ENCODE results near the gene MPO.

Gene MPO

DNA sequence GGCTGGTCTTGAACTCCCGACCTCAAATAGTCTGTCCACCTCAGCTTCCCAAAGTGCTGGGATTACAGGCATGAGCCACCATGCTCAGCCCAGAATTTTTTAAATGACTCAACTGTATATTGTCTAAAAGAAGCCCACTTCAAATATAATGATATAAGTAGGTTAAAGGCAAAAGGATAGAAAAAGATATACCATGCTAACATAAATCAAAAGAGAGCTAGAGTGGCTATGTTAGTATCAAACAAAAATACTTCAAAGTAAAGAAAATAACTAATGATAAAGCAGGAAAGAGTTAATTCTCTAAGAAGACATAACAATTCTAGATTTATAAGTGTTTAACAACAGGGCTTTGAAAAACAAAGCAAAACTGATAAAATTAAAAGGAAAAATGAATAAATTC, 13.3 kb upstream of the MPO start:
- Histone ChIP-seq H3K9ac (ENCODE audit: low read length) (no peak overlapping the region), H3K9me3 (ENCODE audit: control insufficient read depth, low read length) (no peaks in the 10 kb centered on the region), H3K4me1 (ENCODE audit: control insufficient read depth, insufficient read depth, low read length) (no peaks in the 10 kb centered on the region), H3K4me3 (ENCODE audit: low read length) (no peak overlapping the region), H3K36me3 (ENCODE audit: control insufficient read depth, insufficient read depth, low read length) (no peaks in the 10 kb centered on the region), H3K27me3 (ENCODE audit: control insufficient read depth, insufficient read depth, low read length) (no peaks in the 10 kb centered on the region)

DNA sequence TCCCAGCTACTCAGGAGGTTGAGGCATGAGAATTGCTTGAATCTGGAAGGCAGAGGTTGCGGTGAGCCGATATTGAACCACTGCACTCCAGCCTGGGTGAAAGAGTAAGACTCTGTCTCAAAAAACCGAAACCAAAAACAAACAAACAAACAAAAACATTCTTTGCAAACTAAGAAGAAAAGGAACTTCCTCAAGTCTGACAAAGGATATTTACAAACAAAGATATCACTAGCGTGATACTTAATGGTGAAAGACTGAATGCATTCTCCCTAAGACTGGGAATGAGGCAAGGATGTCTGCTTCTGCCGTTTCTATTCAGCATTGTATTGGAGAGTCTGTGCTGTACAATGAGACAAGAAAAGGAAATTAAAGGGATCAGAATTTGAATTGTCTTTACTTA, 10.5 kb upstream of the MPO start:
- no peak overlapping the region for H3K9ac ChIP-seq (ENCODE audit: low read length)
- H3K9me3 ChIP-seq (ENCODE audit: control insufficient read depth, low read length): no peaks in the 10 kb centered on the region
- no peaks in the 10 kb centered on the region for H3K4me1 ChIP-seq (ENCODE audit: control insufficient read depth, insufficient read depth, low read length)
- H3K4me3 ChIP-seq (ENCODE audit: low read length): no peak overlapping the region
- no peaks in the 10 kb centered on the region for H3K27me3 ChIP-seq (ENCODE audit: control insufficient read depth, insufficient read depth, low read length)
- no peaks in the 10 kb centered on the region for H3K36me3 ChIP-seq (ENCODE audit: control insufficient read depth, insufficient read depth, low read length)

DNA sequence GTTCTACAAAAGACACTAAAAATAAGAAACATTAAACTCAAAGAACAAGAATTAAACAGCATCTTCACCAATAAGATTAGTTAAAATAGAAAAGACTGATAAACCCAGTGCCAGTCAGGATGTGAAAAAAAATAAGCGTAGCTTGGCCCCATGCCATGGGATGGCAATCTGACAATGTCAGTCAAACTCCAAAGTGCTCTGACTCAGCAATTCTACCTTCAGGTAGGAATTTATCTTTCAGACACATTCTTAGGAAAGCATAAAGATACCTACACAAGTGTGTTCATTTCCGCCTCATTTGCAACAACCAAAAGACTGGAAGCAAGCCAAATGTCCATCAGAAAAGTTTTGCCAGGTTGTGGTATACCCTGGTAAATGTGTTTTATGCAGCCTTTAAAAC, 9.1 kb upstream of the MPO start:
- Histone ChIP-seq H3K27me3 (ENCODE audit: control insufficient read depth, insufficient read depth, low read length) (no peaks in the 10 kb centered on the region), H3K36me3 (ENCODE audit: control insufficient read depth, insufficient read depth, low read length) (no peaks in the 10 kb centered on the region), H3K4me1 (ENCODE audit: control insufficient read depth, insufficient read depth, low read length) (no peaks in the 10 kb centered on the region), H3K9me3 (ENCODE audit: control insufficient read depth, low read length) (no peaks in the 10 kb centered on the region), H3K4me3 (ENCODE audit: low read length) (no peak overlapping the region), H3K9ac (ENCODE audit: low read length) (no peak overlapping the region)

DNA sequence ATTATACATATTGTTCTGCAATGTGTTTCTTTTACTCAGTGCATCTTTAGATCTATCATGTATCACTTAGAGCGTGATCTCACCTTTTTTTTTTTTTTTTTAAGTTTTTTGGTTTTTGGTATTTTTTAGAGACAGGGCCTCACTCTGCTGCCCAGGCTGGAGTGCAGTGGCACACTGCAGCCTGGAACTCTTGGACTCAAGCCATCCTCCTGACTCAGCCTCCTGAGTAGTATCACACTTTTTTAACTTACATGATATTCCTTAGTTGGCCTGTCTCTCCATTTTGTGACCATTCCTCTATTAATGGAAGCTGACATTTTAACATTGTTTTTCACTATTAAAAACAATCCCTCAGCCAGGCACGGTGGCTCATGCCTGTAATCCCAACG, 4.7 kb upstream of the MPO start:
- Histone ChIP-seq H3K4me1 (ENCODE audit: control insufficient read depth, insufficient read depth, low read length) (no peaks in the 10 kb centered on the region), H3K27me3 (ENCODE audit: control insufficient read depth, insufficient read depth, low read length) (peaks cover 7% of the 10 kb centered on the region)

DNA sequence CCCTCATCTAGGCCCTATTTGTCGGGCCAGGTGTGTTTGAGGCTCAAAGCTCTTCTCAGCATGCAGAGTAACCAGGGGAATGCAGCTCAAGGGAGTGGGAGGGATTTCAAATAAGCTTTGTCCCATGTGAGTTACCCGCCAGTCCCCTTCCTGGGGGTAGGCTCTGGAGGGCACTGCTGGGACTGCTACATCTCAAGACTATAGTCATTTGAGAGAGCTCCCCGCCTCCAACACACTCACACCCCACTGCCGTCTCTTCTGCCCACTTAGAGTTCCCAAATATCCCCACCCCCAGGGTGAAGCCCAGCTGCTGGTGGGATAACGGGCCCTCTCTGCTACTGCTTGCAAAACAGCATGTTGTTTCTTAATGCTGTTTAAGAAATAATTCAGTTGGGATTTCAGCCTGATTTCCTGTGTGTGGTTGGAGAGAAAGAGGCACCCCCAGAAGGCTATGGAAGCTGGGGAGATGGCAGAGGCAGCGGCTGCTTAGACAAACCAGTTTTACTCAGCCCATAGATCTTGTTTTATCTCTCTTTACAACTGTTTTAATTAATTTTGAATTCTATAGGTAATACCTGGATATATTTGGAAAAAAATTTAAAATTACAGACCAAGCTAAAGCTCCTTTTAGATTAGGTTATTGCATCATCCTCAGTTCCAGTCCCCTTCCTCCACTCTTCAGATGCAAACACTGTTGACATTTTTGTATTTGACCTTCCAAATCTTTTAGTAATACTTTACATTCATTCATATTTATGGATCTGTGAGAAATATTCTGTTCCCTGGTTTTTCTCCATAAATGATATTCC, 4.1 kb upstream of the MPO start:
- no peaks in the 10 kb centered on the region for H3K9me3 ChIP-seq (ENCODE audit: control insufficient read depth, low read length)
- no peak overlapping the region for H3K9ac ChIP-seq (ENCODE audit: low read length)
- H3K4me3 ChIP-seq (ENCODE audit: low read length): no peak overlapping the region
- peaks cover 13% of the 10 kb centered on the region for H3K27me3 ChIP-seq (ENCODE audit: control insufficient read depth, insufficient read depth, low read length)
- no peaks in the 10 kb centered on the region for H3K4me1 ChIP-seq (ENCODE audit: control insufficient read depth, insufficient read depth, low read length)
- no peaks in the 10 kb centered on the region for H3K36me3 ChIP-seq (ENCODE audit: control insufficient read depth, insufficient read depth, low read length)

More for the DNA sequence above, 4.7 kb upstream of the MPO start:
- Histone ChIP-seq H3K9ac (ENCODE audit: low read length) (no peak overlapping the region), H3K4me3 (ENCODE audit: low read length) (no peak overlapping the region), H3K36me3 (ENCODE audit: control insufficient read depth, insufficient read depth, low read length) (no peaks in the 10 kb centered on the region), H3K9me3 (ENCODE audit: control insufficient read depth, low read length) (no peaks in the 10 kb centered on the region)

DNA sequence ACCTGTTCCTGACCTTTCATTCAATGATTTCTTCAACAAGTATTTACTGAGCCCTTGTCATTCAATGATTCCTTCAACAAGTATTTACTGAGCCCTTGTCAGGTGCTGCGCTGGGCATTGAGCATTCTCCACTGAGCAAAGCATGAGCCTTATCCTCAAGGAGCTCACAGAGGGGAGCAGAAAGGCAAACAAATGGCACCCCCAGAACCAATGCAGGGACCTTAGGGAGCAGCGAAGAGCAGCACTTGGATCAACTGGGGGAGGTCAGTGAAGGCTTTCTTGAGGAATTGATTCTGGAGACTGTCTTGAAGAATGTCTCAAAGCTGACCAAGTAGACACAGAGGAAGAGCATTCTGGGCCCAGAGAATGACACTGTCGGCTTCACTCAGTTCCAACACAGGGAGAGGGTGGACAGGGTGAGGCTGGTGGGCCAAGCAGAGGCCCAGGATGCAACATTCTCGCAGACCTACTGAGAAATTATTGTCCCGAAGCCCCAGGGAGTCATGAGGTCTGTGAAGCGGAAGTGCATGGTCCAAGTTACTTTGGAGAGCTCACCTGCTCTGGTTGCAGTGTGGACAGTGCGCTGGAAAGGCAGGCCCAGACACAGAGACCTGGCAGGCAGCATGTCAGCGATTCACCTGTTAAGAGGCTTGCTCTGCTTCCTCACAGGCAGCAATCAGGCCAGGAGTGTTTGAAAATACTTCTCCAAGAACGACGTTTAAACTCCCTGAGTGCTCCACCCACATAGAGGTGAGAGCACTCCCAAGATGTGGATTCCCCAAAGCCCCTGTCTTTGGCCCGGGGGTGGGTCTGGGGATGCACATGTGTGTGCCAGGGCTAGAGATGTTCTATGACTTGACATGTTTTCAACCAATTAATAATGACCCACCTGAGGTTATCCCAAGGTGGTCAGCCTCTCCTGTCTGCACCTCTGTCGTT, 3.2 kb upstream of the MPO start:
- Histone ChIP-seq H3K4me3 (ENCODE audit: low read length) (no peak overlapping the region), H3K36me3 (ENCODE audit: control insufficient read depth, insufficient read depth, low read length) (no peaks in the 10 kb centered on the region), H3K4me1 (ENCODE audit: control insufficient read depth, insufficient read depth, low read length) (peaks cover 4% of the 10 kb centered on the region), H3K9ac (ENCODE audit: low read length) (no peak overlapping the region), H3K27me3 (ENCODE audit: control insufficient read depth, insufficient read depth, low read length) (peaks cover 22% of the 10 kb centered on the region), H3K9me3 (ENCODE audit: control insufficient read depth, low read length) (no peaks in the 10 kb centered on the region)

DNA sequence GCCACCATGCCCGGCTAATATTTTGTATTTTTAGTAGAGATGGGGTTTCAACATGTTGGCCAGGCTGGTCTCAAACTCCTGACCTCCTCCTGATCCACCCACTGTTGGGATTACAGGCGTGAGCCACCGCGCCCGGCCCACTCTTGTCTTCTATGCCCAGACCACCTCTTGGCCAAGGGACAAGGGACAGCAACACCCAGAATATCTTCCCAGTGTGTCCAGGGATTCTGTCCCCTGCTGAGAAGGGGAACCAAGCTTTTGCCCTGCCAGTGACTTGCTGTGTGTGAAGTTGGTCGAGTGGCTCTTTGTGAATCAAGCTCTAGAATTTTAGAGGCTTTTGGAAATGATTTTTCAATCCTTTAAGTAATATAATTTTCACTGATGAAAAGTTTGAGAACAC, 1.7 kb upstream of the MPO start:
- peaks cover 25% of the 10 kb centered on the region for H3K27me3 ChIP-seq (ENCODE audit: control insufficient read depth, insufficient read depth, low read length)
- no peaks in the 10 kb centered on the region for H3K36me3 ChIP-seq (ENCODE audit: control insufficient read depth, insufficient read depth, low read length)
- H3K9me3 ChIP-seq (ENCODE audit: control insufficient read depth, low read length): no peaks in the 10 kb centered on the region
- H3K9ac ChIP-seq (ENCODE audit: low read length): no peak overlapping the region
- H3K4me1 ChIP-seq (ENCODE audit: control insufficient read depth, insufficient read depth, low read length): peaks cover 4% of the 10 kb centered on the region
- no peak overlapping the region for H3K4me3 ChIP-seq (ENCODE audit: low read length)

DNA sequence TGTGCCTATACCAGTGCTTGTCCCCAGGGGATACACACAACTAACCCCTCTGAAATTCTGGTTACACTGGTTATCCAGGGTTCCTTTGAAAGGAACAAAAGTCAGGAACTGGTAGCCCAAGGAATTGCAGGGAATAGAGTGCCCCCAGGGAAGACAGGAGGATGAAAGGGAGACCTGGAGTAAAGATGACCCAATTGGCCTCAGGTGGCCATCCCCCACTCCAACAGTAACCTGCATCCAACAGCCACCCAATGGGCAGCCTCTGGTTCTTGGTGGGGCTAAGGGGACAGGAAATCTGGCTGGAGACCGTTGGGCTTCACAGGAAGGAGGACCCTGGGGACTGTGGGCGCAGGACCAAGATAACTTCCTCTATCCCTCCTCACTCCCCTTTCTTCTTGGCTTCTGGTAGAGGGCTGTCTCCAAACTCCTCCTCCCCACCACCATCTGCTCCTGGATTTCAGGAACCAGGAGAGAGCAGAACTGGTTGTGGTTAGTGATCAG, 826 bp upstream of the MPO start:
- no peaks in the 10 kb centered on the region for H3K9me3 ChIP-seq (ENCODE audit: control insufficient read depth, low read length)
- H3K27me3 ChIP-seq (ENCODE audit: control insufficient read depth, insufficient read depth, low read length): peaks cover 25% of the 10 kb centered on the region
- H3K36me3 ChIP-seq (ENCODE audit: control insufficient read depth, insufficient read depth, low read length): no peaks in the 10 kb centered on the region
- peaks cover 4% of the 10 kb centered on the region for H3K4me1 ChIP-seq (ENCODE audit: control insufficient read depth, insufficient read depth, low read length)
- no peak overlapping the region for H3K4me3 ChIP-seq (ENCODE audit: low read length)
- no peak overlapping the region for H3K9ac ChIP-seq (ENCODE audit: low read length)

DNA sequence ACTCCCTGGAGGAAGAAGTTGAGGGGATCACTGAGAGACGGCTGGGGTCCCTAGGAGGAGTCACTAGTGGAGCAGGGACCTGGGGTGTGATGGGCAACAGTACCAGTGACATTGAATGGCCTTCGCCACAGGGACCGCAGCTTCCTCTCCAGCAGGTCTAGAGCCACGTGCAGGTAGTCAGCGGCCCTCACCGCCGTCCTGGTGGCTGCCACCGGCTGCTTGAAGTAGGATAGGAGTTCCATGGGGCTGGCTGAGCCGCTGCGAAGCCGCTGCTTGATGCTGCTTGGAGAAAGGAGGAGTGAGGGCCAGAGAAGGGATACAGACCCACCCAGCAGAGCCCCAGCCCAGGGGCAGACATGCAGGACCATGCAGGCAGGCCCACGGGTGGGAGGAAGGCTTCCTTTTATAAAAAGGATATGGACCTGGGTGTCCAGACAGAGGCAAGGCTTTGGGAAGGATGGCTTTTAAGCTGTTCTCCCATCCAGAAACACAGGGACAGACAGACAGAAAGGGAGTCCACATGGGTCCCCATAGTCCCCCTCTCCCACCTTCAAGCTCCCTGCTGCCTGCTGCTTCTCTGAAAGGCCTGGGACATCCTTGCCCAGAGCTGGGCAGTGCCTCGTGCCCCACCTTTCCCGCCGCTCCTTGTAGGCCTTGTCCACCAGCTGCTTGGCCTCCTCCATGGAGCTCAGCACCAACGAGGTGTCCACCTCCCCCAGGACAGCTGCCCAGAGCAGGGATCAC, 827 bp downstream of the MPO start:
- Histone ChIP-seq H3K27me3 (ENCODE audit: control insufficient read depth, insufficient read depth, low read length) (peaks cover 25% of the 10 kb centered on the region), H3K36me3 (ENCODE audit: control insufficient read depth, insufficient read depth, low read length) (no peaks in the 10 kb centered on the region), H3K4me1 (ENCODE audit: control insufficient read depth, insufficient read depth, low read length) (peaks cover 4% of the 10 kb centered on the region), H3K9ac (ENCODE audit: low read length) (no peak overlapping the region), H3K9me3 (ENCODE audit: control insufficient read depth, low read length) (no peaks in the 10 kb centered on the region), H3K4me3 (ENCODE audit: low read length) (no peak overlapping the region)

DNA sequence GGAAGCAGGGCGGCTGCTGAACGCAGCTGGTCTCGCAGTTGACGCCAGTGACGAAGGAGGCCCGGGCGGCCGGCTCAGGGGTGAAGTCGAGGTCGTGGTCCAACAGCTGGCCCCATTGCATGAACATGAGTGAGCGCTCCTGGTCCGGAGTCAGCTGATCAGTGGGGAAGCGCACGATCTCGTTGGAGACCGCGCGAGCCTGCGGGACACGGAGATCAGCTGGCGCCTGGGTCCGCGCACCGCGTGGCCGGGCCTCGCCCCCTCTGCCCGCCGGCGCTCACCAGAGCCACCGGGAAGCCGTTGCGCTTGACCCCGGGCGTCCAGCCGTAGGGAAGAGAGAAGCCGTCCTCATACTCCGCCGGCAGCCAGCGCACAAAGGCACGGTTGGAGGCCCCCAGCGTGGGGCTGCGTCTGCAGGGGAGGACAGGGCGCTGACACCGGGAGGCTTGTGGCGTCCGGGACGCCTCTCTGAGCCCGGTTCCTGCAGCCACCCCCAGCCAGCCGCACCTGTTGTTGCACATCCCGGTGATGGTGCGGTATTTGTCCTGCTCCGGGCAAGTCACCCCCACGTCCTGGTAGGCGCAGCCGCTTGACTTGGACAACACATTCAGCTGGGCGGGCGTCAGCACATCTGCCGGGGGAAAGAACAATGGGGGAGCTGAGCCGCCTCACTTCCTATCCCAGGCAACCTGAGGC, 1.6 kb downstream of the MPO start:
- no peaks in the 10 kb centered on the region for H3K9me3 ChIP-seq (ENCODE audit: control insufficient read depth, low read length)
- peaks cover 4% of the 10 kb centered on the region for H3K4me1 ChIP-seq (ENCODE audit: control insufficient read depth, insufficient read depth, low read length)
- H3K4me3 ChIP-seq (ENCODE audit: low read length): no peak overlapping the region
- no peak overlapping the region for H3K9ac ChIP-seq (ENCODE audit: low read length)
- H3K36me3 ChIP-seq (ENCODE audit: control insufficient read depth, insufficient read depth, low read length): no peaks in the 10 kb centered on the region
- H3K27me3 ChIP-seq (ENCODE audit: control insufficient read depth, insufficient read depth, low read length): peaks cover 22% of the 10 kb centered on the region

DNA sequence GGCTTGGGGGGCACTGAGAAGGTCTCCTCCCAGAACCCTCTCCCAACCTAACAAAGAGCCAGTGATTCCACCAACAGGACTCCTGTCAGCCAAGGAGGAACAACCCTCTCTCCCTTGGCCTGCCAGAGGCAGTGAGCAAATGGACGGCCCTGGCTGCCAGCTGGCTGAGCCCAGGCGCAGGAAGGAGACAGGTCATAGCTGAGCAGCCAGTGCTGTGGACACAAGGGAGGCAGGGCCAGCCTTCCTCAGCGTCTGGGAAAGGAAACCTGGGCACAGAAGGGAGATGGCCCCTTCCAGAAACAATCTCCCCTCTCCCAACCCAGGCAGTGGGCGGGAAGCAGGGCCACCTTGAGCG, 2.1 kb downstream of the MPO start:
- H3K4me1 ChIP-seq (ENCODE audit: control insufficient read depth, insufficient read depth, low read length): peaks cover 4% of the 10 kb centered on the region
- no peaks in the 10 kb centered on the region for H3K36me3 ChIP-seq (ENCODE audit: control insufficient read depth, insufficient read depth, low read length)
- no peaks in the 10 kb centered on the region for H3K9me3 ChIP-seq (ENCODE audit: control insufficient read depth, low read length)
- no peak overlapping the region for H3K9ac ChIP-seq (ENCODE audit: low read length)
- H3K27me3 ChIP-seq (ENCODE audit: control insufficient read depth, insufficient read depth, low read length): peaks cover 22% of the 10 kb centered on the region
- no peak overlapping the region for H3K4me3 ChIP-seq (ENCODE audit: low read length)

Measured in mucosa of stomach (tissue), 1 donor.